A673 (cell line): ENCODE data around the gene TIAM1.

Experiments used
- EZH2 ChIP-seq: fragments of 200-600 bp; sonication (generic); IDR thresholded peaks from 2 replicates; pipeline ENCODE4 v1.6.1; 2017; ENCODE audit warnings: borderline replicate concordance, low read depth, mild to moderate bottlenecking, mixed read lengths, antibody characterized with exemption, low read length; ENCODE audit not compliant: poor library complexity, severe bottlenecking
- TF ChIP-seq, protein P1 (sequence below): fragments of 300-800, 200-600 bp; sonication (generic); conservative IDR thresholded peaks from 2 replicates; pipeline ENCODE4 v1.5.1; 2017; ENCODE audit warnings: low read depth, mild to moderate bottlenecking, antibody characterized with exemption, low read length, moderate library complexity, mixed read lengths

DNA sequence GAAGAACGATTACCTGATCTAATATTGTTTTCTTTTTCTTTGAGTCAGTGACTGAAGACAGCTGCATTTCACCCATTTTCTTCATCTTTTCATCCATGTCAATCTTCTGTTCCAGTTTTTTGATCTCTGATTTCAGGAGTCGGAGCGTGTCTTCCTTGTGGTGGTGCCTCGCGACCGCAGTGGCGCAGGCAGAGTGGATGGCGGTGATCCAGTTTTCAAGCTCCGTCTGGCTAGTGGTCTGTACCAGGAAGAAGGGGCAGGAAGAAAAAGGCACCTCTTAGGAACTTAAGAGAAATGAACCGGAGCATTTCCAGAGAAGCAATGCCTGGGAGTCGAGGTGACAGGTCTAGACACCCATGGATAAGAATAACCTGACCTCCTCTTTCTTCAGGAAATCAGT is 118.3 kb downstream of the TIAM1 start:
- TF ChIP-seq, protein P1, sequence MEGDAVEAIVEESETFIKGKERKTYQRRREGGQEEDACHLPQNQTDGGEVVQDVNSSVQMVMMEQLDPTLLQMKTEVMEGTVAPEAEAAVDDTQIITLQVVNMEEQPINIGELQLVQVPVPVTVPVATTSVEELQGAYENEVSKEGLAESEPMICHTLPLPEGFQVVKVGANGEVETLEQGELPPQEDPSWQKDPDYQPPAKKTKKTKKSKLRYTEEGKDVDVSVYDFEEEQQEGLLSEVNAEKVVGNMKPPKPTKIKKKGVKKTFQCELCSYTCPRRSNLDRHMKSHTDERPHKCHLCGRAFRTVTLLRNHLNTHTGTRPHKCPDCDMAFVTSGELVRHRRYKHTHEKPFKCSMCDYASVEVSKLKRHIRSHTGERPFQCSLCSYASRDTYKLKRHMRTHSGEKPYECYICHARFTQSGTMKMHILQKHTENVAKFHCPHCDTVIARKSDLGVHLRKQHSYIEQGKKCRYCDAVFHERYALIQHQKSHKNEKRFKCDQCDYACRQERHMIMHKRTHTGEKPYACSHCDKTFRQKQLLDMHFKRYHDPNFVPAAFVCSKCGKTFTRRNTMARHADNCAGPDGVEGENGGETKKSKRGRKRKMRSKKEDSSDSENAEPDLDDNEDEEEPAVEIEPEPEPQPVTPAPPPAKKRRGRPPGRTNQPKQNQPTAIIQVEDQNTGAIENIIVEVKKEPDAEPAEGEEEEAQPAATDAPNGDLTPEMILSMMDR: no peak
- no peak for TF ChIP-seq EZH2
